Subcutaneous adipose tissue (tissue), 4 donors: ENCODE measurements around the gene METTL16. TPM values are rescaled to one million over a fixed set of nuclear protein-coding genes. Genes with fewer than 3 reads are reported as not detected.

Experiments used
- CTCF ChIP-seq: fragments of 450-650 bp; IDR thresholded peaks from one replicate; pipeline ENCODE4 v1.5.1; 2016; ENCODE audit warnings: low read depth, mild to moderate bottlenecking, control low read depth, antibody characterized with exemption, moderate library complexity
- total RNA-seq, 4 donors: library from RNA; depleted of rRNA; stranded (reverse); fragments of >200 nt; gene quantifications; one replicate each; pipeline ENCODE4 v1.1.0, GENCODE V29; 2016

The METTL16 gene
- total RNA-seq, 4 donors from 2014 or later = 12.6 to 80.5 (median 25.3) TPM

DNA sequence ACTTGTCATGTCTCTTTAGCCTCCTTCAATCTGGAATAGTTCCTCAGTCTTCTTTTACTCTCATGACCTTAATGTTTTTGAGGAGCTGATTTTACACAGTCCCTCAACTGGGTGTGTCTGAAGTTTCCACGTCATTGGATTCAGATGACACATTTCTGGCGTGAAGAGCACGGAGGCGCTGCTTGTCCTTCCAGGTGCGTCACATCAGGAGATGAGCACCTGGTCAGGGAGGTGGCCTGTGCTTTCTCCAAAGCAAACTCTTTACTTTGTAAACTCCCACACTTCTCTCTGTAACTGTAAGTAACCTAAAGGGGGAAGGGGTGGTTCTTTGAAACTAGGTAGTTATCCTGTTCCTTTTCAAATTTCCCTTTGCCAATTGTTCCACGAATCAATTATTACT, 58.4 kb downstream of the METTL16 start:
- TF ChIP-seq CTCF = no peak

DNA sequence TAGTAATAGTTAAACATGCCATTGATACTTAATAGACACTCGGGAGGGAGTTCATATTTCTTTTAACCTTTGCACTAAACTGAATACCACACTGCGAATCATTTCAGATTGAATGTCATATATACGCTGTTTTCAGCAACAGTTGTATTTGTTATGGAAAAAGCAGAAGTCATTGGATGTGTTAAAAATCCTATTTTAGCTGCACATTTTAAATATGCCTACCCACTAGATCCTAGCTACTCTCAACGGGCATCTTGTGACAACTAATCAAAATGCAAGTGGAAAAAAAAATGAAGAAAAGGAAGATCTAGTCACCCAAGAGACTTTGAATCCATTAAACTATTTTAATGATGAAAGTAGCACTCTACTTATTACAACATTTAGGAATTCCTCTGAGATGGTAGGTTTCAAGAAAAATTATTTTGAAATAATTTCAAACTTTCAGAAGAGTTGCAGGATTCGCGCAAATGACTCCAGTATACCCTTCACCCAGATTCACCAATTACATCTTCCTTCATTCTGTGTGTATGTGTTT, 59.4 kb downstream of the METTL16 start:
- no peak for TF ChIP-seq CTCF

DNA sequence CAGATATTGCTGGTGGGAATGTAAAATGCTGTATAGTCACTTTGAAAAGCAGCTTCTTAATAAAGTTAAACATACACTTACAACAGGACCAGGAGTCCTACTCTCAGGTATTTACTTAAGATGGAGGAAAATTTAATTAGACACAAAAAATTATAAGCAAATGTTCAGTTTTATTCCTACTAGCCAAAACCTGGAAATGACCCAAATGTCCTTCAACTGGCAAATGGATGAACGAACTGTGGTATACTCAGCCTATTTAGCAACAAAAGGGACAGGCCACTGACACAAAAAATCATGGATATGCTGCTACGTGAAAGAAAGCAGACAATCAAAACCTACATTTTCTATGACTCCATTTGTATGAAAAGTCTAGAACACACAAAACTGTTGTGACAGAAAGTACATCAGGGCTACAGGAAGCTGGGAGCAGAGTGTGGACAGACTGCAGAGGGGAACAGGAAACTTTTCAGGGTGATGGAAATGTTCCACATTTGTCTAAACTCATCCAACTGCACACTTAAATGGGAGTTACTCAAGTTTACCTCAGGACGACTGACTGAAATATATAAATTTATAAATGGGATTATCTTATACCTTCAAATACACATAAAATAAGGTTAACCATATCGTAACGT, 61.6 kb downstream of the METTL16 start:
- TF ChIP-seq CTCF = no peak

- TF ChIP-seq CTCF = no peak
These were observed 62.2 kb downstream of the METTL16 start for GRCh38 chr17:2449486-2449885.

GRCh38 chr17:2445638-2446037, 66.0 kb downstream of the METTL16 start:
- no peak for TF ChIP-seq CTCF

GRCh38 chr17:2444382-2444781, 67.3 kb downstream of the METTL16 start:
- TF ChIP-seq CTCF = no peak

DNA sequence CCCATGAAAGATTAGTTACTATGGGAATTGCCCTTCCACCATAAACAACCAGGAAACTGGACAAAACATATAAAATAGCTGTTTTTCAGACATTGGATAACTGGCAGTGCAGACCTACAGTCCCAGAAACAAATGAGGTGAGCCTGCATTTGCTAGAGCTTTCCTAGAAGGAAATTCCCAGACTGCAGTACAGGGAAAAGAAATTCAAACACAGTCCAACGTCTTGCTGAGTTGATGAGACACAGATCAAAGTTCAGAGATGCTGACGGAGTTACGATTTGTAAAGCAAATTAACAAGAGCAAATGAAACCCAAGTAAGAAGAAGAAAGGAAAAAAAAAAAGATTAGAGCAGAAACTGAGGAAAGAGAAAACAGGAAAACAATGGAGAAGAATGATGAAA, 69.5 kb downstream of the METTL16 start:
- TF ChIP-seq CTCF = no peak
